Stimulated activated CD4-positive, alpha-beta T cell treated with anti-CD3 and anti-CD28 coated beads, TNF-alpha, amount 100 ng/mL, for 48 hours (primary cell): ENCODE measurements around the gene OR51I1.
A peak's percentile ranks its signal among the peaks of the same experiment; 100 is the strongest.

Source experiments
- DNase-seq, 3 donors: peaks; one replicate each; pipeline ENCODE4 v3.0.0-alpha.2; 2020; ENCODE audit warnings: low read depth in 3 of 3

Gene OR51I1, protein sequence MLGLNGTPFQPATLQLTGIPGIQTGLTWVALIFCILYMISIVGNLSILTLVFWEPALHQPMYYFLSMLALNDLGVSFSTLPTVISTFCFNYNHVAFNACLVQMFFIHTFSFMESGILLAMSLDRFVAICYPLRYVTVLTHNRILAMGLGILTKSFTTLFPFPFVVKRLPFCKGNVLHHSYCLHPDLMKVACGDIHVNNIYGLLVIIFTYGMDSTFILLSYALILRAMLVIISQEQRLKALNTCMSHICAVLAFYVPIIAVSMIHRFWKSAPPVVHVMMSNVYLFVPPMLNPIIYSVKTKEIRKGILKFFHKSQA

DNA sequence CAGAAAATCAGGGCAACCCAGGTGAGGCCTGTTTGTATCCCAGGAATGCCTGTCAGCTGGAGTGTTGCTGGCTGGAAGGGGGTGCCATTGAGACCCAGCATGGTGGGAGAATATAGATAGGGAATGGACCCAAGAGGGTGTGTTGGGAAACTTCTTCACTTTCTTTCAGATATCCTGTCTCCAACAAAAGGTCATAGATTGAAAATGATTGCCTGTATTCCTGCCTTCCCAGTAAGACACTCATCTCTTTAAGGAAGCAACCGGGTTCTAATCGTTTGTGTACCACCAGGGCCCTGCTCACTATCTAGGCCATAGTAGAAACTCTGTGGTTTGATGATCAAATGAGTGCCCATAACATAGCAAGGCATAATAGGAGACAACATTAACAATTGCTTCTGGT is at the start of gene OR51I1:
Gene OR51I1 (minus strand): TSS at position 101 of the 400 bp plus-strand sequence. CDS start 0 bp downstream, at position 101.
- DNase-seq, result no peak

DNA sequence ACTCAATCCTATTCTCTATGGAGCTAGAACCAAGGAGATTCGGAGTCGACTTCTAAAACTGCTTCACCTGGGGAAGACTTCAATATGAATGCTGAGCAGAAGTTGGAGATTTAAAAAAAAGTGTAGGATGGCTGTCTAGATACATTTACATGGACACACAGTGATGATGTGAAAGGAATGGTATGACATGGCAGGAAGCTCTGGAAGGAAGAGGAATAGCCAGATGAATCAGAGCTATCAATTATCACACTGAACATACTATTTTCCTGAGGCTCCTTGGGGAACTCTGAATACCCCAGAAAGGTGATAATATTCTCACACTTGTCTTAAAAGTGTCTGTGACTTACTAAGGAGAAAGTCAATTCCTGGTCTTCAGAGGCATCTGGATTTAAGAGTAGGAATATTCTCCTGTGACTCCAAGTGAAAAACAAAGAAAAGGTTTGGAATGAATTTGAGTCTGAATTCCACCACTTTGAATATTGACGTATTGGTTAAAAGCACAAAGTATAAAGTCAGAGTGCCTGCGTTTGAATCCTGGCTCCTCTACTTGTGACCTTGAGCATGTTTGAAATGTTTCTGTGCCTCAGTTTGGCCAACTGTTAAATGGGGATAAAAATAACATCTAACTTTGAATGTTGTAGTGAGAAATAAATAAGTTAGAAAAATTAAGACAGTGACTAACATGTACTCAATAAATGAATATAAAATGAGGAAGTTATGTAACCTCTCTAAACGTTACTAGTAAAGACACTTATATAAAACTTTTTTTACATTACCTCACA is 48.5 kb upstream of the OR51I1 start:
- DNase-seq, result no peak

DNA sequence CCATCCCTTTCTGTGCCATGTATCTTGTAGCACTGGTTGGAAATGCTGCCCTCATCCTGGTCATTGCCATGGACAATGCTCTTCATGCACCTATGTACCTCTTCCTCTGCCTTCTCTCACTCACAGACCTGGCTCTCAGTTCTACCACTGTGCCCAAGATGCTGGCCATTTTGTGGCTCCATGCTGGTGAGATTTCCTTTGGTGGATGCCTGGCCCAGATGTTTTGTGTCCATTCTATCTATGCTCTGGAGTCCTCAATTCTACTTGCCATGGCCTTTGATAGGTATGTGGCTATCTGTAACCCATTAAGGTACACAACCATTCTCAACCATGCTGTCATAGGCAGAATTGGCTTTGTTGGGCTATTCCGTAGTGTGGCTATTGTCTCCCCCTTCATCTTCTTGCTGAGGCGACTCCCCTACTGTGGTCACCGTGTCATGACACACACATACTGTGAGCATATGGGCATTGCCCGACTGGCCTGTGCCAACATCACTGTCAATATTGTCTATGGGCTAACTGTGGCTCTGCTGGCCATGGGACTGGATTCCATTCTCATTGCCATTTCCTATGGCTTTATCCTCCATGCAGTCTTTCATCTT is 47.6 kb upstream of the OR51I1 start:
- DNase-seq, result no peak

DNA sequence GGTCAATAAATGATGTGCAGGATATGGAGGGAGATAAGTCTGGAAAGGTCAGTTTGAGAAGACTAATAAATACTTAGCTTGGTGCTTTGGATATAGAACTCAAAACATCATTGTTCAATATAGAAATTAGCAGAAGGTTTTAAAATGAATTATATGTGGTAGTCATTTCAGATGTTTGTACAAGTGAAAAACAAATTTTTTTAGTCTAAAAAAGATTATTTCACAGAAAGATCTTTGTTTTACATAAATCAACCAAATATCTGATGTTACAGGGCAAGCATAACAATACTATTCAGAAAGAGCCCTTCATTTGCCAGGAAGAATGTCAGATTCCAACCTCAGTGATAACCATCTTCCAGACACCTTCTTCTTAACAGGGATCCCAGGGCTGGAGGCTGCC is 47.1 kb upstream of the OR51I1 start, which contains the start of gene OR52D1:
Gene OR52D1 (plus strand): TSS at position 301 of the 400 bp plus-strand sequence. CDS start 22 bp downstream, at position 323.
- DNase-seq, result no peak

DNA sequence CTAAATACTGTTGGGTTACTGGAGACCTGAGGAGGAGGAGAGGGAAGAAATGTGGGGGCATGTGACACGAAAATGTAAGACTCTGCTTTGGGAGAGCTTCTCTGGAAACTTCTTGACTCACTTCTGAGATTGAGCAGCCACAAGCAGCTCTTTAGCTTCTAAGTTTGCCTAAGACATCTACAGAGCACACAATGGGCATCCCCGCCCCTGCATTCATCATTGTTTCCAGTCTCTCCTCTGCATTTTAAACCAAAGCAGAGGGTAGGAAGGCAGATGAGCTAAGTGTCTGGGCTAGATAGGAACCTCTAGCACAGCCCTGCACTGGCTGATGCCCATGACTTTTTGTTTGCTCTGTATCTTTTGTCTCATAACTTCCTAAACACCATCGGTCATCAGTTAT is 45.1 kb upstream of the OR51I1 start:
- DNase-seq, result peak in 2 of 3 donors; percentile 8 to 11

DNA sequence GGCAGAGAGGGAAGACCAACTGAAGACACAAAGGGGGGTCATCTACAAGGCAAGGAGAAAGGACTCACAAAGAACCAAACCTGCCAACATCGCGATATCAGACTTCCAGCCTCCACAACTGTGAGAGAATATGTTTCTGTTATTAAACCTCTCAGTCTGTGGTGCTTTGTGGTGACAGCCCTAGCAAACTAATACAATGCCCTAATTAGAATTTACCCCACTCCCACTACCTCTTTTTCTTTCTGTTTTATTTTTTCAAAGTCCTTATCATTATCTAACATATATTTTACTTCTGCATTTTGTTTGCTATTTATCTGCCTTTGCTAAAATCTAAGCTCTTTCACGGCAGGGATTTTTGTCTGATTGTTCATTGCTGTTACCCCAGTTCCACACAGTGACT is 44.7 kb upstream of the OR51I1 start:
- no peak for DNase-seq

DNA sequence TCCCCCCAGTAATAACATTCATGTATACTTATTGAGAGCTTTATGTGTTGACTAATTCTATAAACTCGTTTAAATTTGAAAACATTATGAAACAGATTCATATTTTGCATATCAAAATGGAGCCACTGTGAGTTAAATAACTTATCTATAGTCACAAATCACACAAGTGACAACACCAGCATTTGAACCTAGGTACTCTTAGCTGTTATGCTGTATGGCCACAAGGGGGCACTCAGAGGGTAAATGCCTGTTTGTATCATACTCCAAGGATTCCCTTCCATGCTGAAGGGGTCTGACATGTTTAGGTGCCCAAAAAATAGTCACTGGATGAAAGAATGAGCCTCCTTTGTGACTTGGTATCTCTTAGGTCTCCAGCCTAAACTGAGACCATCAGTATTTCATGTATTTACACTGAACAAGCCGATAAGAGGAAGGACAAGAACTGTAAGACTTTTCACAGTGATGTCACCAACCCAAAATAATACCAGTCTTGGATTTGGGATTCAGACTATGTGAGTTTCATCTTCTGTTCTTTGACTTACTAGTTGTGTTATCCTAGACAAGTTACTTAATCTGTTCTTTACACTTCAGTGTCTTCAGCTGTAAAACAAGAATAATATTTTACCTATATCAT is 35.0 kb upstream of the OR51I1 start:
- DNase-seq, result peak in 2 of 3 donors; percentile 5 to 20

DNA sequence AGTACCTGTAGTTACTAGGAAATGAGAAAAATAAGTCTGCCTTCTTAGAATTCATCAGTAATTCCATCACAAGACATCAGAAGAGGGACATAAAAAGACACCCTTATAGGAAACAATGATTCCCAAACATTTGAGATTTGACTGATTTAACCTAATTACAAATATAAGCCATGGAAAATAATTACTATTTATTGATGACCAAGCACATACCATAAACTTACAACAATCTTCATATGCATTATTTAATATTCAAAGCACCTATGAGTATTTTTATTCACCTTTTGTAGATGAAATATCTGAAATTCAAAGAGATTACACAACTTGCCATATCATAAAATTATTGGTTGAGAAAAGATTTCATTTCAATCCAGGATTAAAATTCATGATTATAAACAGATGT is 32.6 kb upstream of the OR51I1 start:
- DNase-seq, result no peak

DNA sequence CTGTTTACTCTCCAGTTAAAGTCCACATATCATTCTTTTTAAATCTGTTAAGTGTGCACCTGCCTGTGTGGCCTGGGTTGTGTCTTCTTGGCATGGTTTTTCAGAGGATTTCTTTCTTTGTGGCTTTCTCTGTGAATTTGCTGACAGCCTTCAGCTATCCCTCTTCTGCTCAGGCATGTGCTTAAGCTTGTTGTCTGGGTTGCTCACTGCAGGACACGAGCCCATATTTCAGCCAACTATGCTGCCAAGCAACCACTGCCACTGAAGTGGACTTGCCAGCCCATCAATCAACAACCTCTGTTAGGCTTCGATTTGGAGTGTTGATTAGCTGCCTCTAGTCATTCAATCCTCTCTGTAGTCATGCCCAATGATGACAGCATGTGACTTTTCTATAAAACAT is 26.2 kb upstream of the OR51I1 start:
- no peak for DNase-seq

DNA sequence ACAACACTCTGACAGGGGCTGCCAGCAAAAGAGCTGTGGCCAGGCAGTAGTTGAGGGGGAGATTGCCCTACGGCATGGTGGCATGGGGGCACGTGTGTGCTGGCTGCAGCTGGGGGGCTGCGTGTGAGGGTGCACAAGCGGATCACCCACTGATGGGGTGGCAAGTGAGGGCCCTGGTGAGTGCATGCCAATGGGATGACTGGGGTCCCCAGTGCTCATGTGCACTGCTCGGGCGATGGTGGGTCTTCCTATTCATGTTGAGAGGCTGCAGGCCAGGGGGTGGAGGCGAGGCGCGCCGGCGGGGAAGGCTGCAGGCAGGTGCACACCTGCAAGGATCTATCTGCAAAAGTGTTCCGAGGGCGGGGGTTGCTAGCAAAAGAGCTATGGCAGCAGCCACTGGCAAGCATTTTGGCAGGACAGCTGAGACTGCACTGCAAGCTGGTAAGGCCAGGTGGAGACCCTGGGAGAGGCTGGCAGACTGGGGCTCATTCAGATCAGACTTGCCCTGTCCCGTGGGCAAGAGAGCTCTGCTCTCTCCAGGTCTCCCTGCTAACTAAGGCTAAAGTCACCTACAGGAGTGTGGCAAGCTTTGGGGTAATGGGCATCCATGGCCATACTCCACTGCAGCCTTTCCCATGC is 19.8 kb upstream of the OR51I1 start:
- no peak for DNase-seq

DNA sequence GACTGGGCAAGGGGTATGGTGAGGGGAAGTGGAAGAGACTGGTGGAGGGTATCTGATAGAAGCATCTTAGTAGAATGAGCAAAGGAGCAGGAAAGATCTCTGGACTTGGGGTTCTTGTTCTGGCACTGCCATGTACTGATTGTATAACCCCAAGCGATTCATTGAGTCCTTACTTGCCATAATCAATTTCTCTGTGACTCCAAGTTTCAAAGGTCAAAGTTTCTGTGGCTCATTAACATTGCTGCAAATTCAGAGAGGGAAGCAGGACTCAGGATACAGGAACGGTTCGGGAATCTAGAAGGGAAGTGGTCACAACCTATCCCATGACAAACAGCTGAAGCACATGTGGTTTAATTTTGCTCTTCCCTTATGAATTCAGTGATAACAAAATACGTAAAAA is 8.1 kb upstream of the OR51I1 start:
- DNase-seq, result no peak

DNA sequence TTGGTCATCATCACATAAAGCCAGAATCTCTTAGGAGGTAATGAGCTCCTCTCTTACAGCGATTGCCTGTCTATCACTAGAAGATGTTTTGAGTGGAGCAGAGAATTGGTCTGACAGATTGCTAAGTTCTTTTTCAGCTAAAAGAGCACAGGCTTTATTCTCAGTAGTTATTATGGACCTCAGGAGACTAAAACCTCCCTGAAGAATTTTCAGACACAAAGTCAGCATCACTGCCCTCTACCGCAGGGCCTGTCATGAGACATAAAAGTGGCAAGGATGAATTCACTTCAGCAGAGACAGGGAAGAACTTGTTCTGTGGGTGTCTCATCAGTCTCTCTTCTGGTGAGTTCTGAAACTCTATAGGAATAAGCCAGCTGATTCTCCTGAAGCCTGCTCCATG is 7.7 kb upstream of the OR51I1 start, which contains the start of gene OR51I2:
Gene OR51I2 (plus strand): TSS at position 301 of the 400 bp plus-strand sequence. CDS start 4,166 bp downstream, outside the sequence.
- DNase-seq, result no peak

DNA sequence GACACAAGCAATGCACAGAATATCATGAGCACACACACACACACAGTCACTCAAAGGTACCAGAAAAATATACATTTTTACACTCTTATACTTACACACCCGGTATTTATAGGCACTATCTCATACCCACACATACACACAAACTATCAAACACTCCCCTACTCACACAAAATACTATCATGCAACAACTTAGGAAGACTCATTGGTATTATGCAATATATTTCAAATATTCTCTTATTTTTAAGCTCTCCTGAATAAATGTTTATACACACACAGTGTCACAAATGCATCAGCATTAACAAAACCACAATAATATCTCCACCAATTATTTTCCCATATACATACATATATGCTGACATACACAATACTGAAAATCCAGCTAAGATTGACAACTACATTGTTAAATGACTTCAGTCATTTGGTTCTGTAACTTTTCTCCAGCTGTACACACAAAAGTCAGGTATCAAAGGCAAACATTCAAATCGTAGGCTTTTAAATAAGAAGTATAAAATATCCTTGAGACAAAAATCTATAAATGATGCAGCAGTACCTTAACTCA is 2.6 kb upstream of the OR51I1 start:
- DNase-seq, result no peak

DNA sequence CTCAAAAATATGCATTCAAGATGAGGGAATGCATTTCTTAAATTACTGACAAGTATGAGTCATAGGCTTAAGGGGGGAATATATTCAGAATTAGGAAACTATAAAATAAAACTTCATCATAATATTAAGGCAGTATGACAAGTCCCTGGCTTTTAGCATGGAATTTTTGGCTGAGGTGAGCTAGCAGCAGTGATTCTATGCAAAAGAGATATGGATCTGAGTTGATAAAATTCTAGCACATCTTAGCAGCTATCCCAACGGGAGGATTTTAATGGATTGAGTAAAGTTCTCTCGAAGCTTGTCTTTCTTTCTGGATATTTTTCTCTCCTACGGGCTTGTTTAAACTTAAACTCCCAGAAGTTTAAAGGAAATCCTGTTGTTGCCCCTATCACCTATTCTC is 18.2 kb downstream of the OR51I1 start:
- no peak for DNase-seq

DNA sequence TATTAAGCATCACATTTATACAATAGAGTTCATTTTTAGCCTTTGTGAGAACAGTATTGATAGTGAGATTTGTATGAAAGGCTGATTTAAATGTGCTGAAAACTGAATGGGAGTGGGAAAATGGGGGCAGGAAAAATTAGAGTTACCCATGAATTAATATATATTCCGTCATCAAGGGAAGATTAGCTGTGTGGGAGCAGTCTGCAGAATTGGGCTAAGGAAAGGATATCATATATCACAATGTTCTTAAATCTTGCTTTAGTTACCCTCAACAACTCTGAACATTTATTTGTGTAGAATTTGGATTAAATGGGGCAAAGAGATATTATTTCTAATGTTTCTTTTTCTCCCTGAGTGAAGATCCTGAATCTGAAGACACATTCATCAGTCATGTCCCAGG is 19.5 kb downstream of the OR51I1 start, which contains the start of gene OR51Q1:
Gene OR51Q1 (plus strand): TSS at position 301 of the 400 bp plus-strand sequence. CDS start 90 bp downstream, at position 391.
- no peak for DNase-seq

DNA sequence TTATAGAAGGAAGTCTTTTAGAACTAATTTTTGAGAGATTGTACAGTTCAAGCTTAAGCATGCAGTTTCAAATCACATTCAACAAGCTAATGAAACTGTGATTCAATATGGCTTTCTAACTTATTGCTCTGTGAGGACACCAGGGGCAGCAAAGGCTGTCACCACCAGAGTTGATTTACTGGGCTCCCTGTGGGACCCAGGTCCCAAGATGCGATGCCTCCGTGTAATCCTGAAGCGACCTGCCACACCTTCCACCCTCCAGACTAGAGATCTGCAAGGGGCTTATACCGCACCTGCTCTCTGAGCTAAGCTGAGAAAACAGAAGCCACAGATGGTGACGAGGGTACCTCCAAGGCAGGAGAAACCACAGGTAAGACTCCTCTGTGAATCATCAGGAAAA is 20.3 kb downstream of the OR51I1 start:
- no peak for DNase-seq

DNA sequence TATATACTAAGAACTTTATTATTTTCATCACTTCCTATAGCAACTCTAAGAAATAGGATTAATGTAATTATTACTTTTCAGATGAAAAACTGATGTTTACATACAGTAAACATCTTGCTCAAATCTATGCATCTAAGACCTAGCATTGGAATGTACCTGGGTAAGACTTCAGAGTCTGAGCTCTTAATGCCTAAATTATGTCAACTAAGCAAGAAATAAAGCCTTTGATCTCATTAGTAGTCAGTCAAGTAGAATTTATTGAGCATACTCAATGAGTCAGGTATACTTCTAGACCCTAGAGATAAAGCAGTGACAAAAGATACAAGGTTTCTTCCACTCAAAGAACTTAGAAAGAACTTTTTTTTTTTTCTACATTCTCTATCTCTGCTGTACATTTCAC is 36.1 kb downstream of the OR51I1 start:
- DNase-seq, result no peak

DNA sequence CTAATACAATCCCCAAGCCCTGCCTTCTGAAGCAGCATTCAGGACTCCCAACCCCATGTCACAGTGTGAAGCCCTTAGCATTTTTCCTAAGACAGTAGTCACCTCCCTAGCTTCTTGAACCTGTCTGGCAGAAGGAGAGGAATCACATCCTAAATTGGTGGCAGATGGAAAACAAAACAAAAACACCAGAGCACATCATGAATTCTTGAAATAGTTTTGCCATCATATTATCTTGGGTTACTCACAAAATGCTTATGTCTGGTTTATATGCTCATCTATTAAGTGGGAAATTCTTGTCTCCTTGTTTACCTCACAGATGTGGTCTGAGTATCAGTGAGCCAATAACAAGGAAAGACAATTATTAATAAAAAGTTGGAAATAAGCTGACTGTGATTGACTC is 42.4 kb downstream of the OR51I1 start:
- no peak for DNase-seq

DNA sequence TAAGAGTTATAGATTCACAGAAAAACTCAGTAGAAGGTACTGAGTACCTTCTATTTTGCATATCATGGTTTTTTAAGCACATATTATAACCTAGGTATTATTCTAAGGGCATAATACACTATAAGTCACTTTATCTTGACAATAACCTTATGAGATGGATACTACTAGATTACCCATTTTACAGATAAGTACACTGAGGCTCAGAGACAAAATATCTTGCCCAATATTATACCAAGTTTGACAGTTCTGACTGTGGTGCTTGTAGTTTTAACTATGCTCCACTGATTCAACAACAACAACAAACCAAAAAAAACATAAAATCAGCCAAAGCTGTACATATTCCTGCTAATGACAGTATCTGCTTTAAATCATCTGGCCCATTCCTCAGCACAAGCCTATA is 47.2 kb downstream of the OR51I1 start:
- DNase-seq, result no peak
